CD4-positive, alpha-beta T cell treated with Interleukin-6 for 4 hours (primary cell): Measurements from ENCODE around the gene ORM2.
"Not testable (repeated sequence)": the region's sequence is repeated elsewhere in the genome, so short reads cannot be mapped to it uniquely, and the experiment has no call there.

Experiments used
- DNase-seq: peaks from one replicate; pipeline ENCODE4 v3.0.0-alpha.2; 2020; ENCODE audit warnings: mixed read lengths

The ORM2 gene

DNA sequence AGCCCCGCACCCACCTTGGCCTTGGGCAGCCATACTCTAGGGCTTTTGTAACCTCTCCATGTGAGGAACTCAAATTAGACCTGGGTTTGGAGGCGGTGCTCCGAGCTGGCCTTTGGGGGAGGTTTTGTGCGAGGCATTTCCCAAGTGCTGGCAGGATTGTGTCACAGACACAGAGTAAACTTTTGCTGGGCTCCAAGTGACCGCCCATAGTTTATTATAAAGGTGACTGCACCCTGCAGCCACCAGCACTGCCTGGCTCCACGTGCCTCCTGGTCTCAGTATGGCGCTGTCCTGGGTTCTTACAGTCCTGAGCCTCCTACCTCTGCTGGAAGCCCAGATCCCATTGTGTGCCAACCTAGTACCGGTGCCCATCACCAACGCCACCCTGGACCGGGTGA, at the start of gene ORM2:
Gene ORM2, plus strand, starts transcription at position 245 of the 398 bp plus-strand sequence. Its CDS starts 36 bp downstream, at position 281.
- not testable (repeated sequence) for DNase-seq

DNA sequence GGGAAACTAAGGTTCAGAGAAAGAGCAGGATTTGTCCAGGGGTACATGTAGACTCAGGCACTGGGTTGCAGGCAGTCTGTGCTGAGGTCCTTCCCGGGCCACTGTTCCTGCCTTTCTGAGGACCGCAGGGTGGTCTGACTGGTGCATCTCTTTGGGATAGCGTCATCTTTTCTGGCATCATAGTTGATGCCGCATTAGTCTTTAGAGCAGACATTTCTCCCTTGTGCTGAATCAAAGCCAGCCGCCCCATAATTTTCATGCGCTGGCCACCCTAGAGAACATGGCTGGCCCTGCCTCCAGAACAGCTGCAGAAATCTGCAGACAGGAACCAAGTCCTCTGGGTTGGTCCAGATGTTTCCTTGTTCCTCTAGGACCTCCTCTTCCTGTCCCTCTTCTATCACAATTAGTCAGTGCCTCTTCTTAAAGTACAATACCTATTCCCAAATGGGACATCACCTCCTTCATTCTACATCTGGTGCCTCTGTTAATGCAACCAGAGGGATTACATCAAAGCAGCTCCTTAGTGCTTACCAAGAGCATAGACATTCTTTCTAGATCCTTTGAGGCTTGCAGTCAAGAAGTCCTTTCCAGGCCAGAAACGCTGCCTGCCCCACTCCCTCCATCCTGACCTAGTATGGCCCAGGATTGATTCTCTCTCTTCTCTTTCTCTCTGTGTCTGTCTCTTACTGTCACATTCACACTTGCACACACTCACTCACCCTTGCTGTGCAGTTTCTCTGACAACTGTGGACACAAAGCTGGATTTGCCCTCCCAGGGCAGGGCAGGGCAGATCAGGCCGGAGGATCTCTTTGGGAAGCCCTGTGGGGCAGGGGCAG, 48.8 kb upstream of the ORM2 start:
- DNase-seq: no peak

DNA sequence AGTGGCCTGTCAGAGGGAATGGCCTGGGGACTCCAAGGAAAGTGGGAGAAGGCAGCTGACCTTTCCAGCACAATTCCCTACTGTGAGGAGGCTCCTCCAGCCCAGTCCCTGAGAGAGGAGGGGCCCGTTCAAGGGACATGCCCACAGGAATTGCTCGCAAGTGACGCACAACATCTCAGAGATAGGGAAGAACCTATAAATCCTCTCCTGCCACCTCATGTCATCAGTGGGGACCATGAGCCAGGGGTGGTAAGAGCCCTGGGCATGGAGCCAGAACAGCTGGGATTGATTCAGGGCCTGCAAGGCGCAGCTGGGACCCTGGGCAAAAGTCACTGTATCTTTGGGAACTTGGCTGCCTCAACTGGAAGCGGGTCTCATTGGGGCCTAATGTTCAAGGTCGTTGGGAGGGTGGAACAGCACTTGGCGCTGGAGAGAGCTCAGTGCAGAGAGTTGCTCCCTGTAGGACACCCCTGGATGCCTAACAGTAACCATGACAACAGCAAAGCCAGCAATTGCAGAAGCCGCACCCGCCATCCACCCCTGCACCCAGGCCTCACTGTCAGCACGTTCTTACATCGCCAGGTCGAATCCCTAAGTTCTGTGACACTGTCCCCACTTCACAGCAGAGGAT, 48.1 kb upstream of the ORM2 start:
- DNase-seq: no peak

DNA sequence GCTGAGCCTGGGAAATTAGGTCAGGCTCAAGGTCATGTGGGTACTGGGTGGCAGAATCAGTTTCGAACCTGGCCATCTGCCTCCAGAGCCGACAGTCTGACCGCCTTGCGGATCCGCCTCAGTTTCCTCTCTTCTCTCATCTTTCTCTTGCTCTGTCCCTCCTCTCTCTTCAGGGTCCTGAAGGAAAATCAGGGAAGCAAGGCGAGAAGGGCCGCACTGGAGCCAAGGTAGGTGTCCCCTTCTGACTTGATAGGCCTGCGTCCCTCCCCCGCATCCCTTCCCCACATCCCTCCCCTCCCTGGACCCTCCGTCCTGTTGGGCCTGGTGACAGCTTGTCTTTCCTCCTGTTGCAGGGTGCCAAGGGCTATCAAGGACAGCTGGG, 47.6 kb upstream of the ORM2 start:
- DNase-seq: no peak

DNA sequence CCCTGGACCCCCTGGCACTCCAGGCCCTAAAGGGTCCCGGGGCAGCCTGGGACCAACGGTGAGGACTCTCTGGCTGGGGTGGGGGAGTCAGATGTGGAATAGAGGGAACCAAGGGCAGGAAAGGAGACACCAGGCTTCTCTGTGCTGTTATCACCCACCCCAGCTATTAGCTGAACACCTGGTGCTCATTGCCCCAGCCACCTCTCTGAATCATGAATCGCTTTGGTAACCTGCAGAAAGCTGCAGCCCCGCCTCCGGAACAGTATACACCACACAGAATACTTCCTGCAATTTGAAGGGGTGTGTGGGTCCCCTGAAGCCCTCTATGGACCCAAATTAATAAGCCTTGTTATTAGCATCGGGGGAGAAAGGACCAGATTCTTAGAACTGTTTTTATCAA, 47.2 kb upstream of the ORM2 start:
- no peak for DNase-seq

DNA sequence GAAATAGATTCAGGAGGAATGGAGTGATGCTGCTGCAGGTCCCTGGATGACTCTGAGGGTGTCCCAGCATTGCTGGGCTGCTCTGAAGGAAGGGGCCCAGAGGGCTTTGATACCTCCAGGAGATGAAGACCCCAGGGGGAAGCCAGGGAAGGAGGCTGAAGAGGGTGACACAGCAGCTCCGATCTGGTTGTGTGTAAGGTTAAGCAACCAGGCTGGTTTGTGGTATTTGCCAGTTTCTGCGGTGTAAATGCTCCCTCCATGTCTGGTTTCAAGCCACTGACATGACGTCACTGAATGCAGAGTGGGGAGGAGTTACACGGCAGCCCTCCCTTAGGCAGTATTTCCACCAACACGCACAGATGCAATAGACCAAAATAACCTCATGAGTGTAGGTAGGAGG, 46.7 kb upstream of the ORM2 start:
- no peak for DNase-seq

DNA sequence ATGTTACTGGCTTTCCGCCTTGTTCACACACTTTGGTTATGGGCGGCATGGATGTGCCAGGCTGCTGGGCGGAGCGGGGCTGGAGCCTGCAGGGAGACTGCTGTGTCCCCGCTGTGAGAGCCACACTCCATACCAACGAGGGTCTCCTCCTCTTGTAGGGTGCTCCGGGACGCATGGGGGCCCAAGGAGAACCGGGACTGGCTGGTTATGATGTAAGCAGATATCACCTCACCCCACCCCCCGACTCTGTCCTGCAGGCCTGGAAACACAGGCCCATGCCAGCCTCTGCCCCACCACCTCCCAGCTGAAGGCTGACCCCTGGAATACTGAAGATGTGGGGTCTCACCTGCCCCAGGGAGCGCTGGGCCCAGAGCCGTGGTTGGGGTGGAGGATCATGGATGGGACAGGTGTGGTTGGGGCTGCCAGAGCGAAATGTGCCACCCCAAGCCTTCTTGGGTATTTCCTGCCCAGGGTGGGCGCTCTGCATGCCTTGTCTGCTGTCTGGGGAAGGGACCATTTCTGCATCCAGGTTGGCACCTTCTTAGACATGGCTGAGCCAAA, 46.0 kb upstream of the ORM2 start:
- DNase-seq: no peak

DNA sequence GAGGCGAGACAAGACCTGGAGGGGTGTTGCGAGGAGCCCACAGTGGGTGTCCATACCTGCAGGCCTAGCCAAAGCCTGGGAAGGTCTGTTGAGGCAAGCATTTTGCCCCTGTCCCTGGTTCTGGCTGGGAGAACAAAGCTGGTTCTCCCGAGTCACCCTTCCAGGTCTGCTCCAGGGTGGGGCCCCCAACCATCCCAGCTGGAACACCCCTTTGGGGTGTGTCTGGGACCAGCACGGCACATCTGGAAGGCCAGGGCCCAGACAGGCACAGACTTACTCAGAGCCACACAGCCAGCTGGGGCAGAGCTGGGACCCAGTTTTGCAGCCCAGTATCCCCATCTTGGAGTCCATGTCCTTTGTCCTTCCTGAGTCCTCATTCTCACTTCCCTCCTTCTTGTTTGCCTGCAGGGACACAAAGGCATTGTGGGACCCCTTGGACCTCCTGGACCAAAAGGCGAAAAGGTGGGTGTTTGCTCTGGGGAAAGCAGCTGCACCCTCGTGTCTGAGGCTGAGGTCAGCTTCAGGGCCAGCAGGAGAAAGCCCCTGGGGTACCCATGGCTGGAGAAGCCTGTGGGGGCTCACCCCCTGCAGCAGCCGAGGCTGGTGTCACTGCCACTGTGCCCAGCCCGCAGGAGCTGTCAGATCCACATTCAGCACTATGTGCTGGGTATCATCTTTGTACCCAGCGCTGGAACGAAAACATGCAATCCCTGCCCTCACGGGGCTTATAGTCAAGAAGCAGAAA, 45.2 kb upstream of the ORM2 start:
- DNase-seq: no peak

DNA sequence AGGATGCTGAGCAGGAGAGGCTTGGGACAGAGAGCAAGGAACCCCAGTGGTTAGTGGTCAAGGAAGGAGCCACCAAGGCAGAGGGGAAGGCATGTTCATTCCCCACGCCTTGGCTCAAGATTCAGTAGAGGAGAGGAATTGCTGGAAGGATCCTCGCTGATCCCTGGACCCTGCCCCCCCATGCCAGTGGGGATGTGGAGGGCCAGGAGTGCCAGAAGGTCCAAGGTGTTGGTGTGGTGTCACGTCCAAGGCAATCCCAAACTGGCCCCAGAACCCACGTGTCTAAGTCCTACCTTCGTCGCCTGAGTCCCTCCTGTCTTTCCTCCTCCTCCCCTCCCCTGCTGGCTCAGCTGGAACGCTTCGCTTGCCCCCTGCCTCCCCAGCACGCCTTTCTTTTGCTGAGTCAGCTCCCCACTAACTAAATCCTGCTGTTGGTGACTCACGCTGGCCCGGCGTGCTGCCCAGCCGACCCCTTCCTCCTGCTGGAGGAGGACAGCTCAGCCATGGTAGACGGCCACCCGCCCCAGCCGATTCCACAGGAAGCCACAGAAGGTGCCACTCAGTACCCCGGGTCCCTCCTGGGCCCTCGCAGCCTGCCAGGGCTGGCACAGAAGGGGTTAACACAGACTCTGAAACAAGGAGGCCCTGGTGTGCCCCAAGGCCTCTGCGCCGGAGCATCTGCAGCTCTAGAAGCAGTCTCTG, 44.4 kb upstream of the ORM2 start:
- no peak for DNase-seq

DNA sequence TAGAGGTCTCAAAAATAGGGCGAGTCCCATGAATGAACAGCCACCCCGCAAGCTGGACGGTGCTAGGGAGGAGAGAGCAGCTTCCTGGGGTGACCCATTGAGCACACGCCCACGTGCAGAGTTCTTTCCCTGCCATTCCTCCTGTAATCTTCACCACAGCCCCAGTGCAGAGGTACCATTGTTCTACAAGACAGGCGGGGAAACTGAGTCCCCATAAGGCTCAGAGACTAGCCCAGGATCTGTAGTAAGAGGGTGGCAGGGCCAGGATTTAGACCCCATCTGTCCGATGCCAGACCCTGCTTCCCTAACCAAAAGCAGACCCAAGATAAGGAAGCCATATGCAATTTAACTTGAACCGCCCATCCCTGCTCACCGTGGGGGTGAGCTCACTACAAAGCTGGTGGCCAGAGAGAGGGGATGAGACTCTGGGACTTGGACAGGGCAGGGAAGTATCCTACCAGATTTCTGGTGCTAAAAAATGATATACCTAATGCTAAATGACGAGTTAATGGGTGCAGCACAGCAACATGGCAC, 43.5 kb upstream of the ORM2 start:
- DNase-seq: no peak

DNA sequence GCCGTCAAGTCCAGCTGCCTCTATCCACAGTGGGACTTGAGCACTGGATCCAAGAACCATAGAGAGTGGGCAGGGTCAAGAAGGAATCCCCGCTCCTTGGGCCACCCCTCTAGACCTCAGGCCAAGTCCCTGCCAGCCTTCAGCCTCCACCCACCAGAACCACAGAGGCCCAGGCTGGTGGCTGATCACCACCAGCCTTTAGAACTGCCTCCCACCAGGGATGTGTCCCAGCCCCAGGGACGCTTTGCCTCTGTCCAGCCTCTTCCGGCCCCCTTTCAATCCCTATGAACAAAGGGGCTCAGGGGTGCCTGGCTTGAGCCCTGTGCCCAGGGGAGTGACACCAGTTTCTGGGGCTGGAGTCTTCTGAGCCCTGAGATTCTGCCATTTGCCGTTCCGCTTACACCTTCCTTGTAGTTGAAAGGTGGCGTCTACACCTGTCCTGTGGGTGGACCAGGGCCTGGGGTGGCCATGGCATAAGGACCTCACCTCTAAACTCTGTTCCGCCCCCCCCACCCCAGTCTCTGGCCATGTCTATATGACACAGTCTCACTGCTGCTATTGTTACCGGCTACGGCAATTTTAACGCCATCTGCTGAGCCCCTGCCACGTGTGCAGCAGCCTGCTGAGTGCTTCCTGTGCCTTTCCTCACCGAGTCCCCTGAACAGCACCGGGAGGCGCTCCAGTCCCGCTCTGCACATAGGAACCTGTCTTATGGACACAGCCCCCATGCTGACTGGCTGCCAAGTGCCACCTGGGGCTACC, 42.5 kb upstream of the ORM2 start:
- no peak for DNase-seq

DNA sequence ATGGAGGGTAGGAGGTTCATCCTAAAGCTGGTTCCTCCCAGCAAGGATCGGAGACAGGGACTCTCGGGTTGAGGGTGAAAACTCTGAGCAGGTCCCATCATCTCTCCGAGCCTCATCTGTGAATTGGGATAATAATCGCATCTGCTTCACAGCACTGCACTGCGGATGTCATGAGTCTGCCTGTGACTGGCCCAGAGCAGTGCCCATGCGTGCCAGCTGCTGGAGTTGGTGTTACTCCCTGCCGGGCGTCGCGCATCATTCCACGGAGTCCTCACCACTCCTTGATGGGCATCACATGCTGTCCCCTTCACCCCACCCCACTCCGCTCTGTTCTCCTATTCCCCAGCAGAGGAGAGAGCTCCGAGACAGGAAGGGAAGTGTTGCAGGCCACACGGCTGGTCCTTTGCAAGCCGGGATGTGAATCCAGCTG, 41.9 kb upstream of the ORM2 start:
- DNase-seq: no peak

DNA sequence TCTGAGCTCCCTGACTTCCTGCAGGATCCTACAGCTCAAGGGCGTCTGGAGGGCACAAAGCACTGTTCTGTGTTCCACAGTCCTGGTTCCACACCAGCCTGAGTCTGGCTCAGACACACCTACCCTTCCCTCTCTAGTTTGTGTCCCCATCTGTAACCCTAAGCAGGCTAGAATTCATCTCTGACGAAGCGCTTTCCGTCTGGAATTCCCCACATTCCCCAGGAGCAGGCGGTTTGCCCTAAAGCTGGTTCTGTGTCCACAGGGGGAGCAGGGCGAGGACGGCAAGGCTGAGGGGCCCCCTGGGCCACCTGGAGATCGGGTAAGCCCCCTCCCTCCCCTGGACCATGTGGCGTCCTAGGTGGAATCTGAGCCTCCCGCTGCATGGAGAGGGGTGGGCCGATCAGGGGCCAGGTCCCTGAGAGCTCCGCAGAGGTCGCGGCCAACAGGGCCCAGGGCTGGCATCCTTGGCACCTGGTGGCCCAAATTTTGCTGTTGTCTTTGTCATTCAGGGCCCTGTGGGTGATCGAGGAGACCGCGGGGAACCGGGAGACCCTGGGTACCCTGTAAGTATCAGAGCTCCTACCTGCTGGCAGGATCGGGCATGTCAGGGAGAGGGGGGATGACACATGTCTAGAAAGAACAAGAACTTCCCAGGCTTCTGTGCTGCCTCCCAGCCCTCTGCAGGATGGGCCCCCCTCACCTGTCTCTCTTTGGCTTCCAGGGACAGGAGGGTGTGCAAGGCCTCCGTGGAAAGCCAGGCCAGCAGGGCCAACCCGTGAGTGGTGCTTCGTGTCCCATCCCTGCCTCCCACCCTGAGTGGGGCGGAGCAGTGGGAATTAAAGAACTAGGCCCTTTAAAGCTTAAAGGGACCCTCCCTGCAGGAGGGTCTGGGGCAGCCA, 41.2 kb upstream of the ORM2 start:
- DNase-seq: no peak

DNA sequence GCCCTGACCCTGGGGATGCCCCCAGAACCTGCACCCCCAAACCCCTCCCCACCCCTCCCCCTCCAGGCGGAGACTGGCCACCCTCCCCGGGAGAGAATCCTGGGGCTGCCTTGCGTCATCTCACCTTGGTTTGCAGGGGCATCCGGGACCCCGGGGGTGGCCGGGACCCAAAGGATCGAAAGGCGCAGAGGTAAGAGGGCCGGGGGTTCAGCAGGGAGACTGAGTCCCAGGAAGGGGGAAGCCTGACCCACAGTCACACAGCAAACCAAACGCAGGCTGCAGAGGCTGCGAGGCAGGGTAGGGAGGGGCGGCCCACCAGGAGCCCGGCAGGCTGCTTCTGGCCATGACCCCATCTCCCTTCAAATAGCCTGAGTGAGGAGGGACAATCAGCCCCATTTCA, 40.6 kb upstream of the ORM2 start:
- DNase-seq: no peak

DNA sequence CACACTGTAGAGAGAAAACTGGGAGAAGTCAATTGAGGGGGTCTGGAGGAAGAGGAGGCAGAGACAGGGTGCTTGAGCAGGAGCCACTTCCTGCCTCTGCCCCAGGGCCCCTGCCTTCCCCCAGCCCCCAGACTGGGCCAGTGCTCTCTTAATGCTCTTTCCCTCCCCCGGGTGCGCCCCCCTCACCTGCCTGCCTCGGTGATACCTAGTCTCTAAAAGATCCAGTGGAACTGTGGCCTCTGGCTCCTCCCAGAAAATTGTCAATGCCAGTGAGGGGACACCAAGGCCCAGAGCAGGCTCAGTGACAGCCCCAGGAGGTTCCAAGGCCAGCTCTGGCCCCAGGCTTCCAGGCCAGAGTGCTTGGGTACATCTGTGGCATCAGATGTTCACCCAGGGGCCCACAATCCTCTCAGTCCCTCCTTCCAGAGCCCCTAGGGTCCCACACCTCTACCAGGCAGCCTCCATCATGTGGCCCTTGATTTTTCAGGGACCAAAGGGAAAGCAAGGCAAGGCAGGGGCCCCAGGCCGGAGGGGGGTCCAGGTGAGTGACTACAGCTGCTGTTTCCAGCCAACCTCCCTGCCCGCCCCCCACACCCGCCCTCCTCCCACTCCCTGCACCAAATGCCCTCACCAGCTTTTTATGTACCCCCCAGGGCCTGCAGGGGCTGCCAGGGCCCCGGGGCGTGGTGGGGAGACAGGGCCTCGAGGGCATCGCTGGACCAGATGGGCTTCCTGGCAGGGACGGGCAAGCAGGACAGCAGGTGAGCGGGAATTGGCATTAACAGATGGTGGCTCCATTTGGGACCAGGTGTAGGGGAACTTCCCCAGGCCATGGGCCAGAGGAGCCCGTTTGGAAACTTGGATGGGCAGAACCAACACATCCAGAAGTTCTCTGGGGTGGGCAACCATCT, 39.8 kb upstream of the ORM2 start:
- DNase-seq: no peak

DNA sequence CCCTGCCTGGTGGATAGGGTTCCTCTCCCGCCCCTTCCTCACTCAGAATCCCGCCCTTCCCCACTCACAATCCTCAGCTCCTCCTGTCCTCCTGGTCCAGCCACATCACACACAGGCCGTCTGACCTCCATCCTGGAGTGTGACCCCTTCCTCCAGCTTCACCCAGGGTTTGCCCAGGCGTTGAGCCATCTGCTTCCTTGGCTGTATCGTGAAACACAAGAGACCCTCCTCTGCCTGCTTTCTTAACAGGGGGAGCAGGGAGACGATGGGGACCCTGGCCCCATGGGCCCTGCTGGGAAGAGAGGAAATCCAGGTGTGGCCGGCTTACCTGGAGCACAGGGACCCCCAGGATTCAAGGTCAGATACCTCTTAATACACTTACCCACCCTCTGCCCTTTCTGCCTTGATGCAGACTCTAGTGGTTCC, 39.1 kb upstream of the ORM2 start:
- no peak for DNase-seq

DNA sequence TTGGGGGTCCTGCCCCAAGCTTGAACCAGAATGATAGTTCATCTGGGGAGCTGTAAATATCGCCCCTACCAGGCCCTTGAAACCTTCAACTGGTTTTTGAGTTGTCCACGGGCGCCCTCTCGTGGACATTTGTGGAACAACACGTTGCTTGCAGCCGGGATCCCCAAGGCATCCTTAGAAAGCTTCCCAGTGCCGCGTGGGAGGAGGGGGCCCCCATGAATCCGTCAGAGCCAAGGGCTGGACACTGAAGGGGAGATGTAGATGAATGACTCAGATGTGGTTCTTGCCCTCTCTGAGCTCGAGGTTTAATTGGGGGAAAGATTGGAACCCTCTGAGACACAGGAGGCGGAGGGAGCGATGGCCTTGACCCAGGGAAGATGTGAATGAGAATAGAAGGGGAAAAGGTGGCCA, 38.6 kb upstream of the ORM2 start:
- DNase-seq: peak; percentile 73

DNA sequence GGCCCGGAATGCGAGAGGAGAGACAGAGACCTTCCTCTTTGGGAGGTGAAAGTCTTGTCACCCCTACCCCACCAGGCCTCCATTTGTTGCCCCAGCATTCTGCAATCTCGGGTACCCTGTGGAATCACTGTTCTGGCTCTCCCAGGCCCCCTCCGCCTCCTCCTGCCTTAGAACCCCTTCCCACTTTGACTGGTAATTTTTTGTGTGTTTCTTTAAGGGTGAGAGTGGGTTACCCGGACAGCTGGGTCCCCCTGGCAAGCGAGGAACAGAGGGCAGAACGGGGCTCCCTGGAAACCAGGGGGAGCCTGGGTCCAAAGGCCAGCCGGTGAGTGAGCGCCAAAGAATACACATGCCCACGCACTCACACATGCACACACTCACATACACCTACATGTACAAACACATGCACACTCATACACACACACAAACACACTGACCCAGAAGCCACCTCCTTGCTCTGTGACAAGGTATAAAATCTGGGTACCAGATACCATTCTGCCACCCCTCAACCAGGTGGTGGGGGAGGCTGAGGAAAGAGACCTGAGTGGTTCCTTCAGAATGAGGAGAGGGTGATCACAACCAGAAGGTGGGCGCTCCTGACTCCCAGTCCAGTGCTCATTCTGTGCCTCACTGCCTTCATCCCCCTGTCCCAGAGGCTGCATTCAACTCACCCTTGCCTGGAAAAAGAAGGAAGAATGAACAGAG, 37.6 kb upstream of the ORM2 start:
- no peak for DNase-seq

DNA sequence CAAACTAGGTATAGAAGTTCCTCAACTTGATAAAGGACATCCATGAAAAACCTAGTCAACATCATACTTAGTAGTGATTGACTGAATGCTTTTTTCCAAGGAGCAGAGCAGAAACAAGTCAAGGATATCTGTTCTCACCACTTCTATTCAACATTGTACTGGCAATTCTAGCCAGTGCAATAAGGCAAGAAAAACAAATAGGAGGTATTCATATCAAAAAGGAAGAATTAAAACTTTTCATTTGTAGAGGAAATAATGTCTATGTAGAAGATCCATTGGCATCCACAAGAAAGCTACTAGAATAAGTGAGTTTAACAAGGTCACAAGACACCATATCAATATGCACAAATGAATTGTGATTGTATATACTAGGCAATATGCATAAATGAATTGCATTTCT, 35.0 kb upstream of the ORM2 start:
- DNase-seq: no peak
